Esophagus muscularis mucosa (tissue), 4 donors: Measurements from ENCODE around the gene JKAMP. TPM values are rescaled to one million over a fixed set of nuclear protein-coding genes. Genes with fewer than 3 reads are reported as not detected.
A peak's percentile ranks its signal among the peaks of the same experiment; 100 is the strongest.

ENCODE experiments used
- DNase-seq: peaks from one replicate; pipeline ENCODE4 v3.0.0-alpha.2; 2017; ENCODE audit errors: extremely low spot score
- H3K27ac ChIP-seq, 4 donors: fragments of 200-600 bp; sonication (generic); replicated peaks in 1 of 4; 1 replicate in 3 of 4; 2 replicates in 1 of 4; pipeline ENCODE4 v1.5.1; 2016 to 2019; ENCODE audit warnings: mild to moderate bottlenecking in 1 of 4
- H3K27me3 ChIP-seq, 4 donors: fragments of 200-600 bp; sonication (generic); one replicate each; pipeline versions ENCODE4 v1.5.1 to v1.6.0; 2016 to 2019
- H3K36me3 ChIP-seq, 4 donors: fragments of 200-600 bp; sonication (generic); one replicate each; pipeline ENCODE4 v1.5.1; 2016 to 2019
- H3K4me1 ChIP-seq, 4 donors: fragments of 200-600 bp; sonication (generic); one replicate each; pipeline ENCODE4 v1.5.1; 2016 to 2019
- H3K4me3 ChIP-seq, 4 donors: fragments of 200-600 bp; sonication (generic); 1 replicate in 2 of 4; 2 replicates in 2 of 4; pipeline ENCODE4 v1.5.1; 2016 to 2019; ENCODE audit warnings: mild to moderate bottlenecking in 4 of 4, moderate library complexity in 1 of 4
- H3K9me3 ChIP-seq, 4 donors: fragments of 200-600 bp; sonication (generic); 1 replicate in 3 of 4; 2 replicates in 1 of 4; pipeline ENCODE4 v1.5.1; 2016 to 2019
- EP300 ChIP-seq: sonication (generic); formaldehyde crosslinking; IDR thresholded peaks from one replicate; pipeline ENCODE4 v1.6.1; 2017; ENCODE audit warnings: antibody characterized with exemption
- POLR2A ChIP-seq: fragments of 450-650 bp; IDR thresholded peaks from one replicate; pipeline ENCODE4 v1.6.1; 2017; ENCODE audit warnings: antibody characterized with exemption, moderate library complexity, mild to moderate bottlenecking, low read depth
- POLR2AphosphoS5 ChIP-seq, 2 donors: sonication (generic); formaldehyde crosslinking; IDR thresholded peaks; one replicate each; pipeline ENCODE4 v1.6.1; 2017; ENCODE audit warnings: antibody characterized with exemption in 2 of 2
- WGBS: methylation state at CpG from one replicate; pipeline ENCODE4 v1.1.5; 2018; 5-methylcytosine and 5-hydroxymethylcytosine counted together
- intact Hi-C: fragments of 100-400 bp; cut with DNase I; formaldehyde crosslinking; loops from one replicate; pipeline ENCODE4 v1.15.1; 2023
- total RNA-seq, 4 donors: library from RNA; depleted of rRNA; stranded (reverse); fragments of >200 nt; gene quantifications; one replicate each; pipeline versions ENCODE4 v1.1.0 to v1.2.1, GENCODE V29; 2016
- TF ChIP-seq, protein P1 (sequence below), 3 experiments: fragments of 200-600 bp in 2 of 3; fragments of 450-650 bp in 1 of 3; sonication (generic) in 2 of 3; IDR thresholded peaks; one replicate each; pipeline ENCODE4 v1.5.1; 2017 to 2019; ENCODE audit warnings: antibody characterized with exemption in 3 of 3, mild to moderate bottlenecking in 2 of 3, moderate library complexity in 1 of 3

Gene JKAMP
- total RNA-seq, 4 donors from 2014 or later, result 23.3 to 27.8 (median 26.3) TPM

DNA sequence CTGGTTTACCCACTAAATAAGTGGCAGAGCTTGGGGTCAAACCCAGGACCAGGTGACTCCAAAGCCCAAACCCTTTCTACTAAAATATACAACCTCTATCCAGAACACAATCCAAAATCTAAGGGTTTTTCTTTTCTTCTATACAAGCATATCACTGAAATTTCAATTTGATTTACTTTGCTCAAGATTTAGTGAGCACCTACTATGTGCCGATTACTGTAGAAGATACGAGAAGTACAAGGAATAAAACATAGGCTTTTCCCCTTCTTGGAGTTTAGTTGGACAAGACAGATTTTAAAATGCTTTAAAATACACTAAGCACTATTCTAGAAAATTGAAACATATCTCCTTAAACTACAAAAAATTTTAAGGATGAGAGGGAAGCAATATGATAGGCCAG is 2.9 kb upstream of the JKAMP start:
- no peaks in the 10 kb centered on the region for H3K9me3 ChIP-seq
- peak overlapping the region; percentile 90 to 97 (median 93) for H3K27ac ChIP-seq
- peaks cover 0 to 11% (median 9%) of the 10 kb centered on the region in 4 donors for H3K36me3 ChIP-seq
- H3K4me1 ChIP-seq, result peaks cover 35 to 75% (median 58%) of the 10 kb centered on the region in 4 donors
- no peak for DNase-seq
- 92% methylated on average over 2 of the region's 2 CpGs for WGBS
- intact Hi-C loops, result loop anchor here (5.0 kb wide), 1 partner anchor 1184 kb away; the partner anchor contains the start of gene ARID4A
- no peak for TF ChIP-seq POLR2AphosphoS5 (IDR thresholded peaks at IDR 0.05)
- TF ChIP-seq, protein P1, sequence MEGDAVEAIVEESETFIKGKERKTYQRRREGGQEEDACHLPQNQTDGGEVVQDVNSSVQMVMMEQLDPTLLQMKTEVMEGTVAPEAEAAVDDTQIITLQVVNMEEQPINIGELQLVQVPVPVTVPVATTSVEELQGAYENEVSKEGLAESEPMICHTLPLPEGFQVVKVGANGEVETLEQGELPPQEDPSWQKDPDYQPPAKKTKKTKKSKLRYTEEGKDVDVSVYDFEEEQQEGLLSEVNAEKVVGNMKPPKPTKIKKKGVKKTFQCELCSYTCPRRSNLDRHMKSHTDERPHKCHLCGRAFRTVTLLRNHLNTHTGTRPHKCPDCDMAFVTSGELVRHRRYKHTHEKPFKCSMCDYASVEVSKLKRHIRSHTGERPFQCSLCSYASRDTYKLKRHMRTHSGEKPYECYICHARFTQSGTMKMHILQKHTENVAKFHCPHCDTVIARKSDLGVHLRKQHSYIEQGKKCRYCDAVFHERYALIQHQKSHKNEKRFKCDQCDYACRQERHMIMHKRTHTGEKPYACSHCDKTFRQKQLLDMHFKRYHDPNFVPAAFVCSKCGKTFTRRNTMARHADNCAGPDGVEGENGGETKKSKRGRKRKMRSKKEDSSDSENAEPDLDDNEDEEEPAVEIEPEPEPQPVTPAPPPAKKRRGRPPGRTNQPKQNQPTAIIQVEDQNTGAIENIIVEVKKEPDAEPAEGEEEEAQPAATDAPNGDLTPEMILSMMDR (IDR thresholded peaks at IDR 0.05), result no peak
- TF ChIP-seq EP300, result no peak
- no peak for TF ChIP-seq POLR2A
- no peaks in the 10 kb centered on the region for H3K27me3 ChIP-seq
- no peak overlapping the region for H3K4me3 ChIP-seq

DNA sequence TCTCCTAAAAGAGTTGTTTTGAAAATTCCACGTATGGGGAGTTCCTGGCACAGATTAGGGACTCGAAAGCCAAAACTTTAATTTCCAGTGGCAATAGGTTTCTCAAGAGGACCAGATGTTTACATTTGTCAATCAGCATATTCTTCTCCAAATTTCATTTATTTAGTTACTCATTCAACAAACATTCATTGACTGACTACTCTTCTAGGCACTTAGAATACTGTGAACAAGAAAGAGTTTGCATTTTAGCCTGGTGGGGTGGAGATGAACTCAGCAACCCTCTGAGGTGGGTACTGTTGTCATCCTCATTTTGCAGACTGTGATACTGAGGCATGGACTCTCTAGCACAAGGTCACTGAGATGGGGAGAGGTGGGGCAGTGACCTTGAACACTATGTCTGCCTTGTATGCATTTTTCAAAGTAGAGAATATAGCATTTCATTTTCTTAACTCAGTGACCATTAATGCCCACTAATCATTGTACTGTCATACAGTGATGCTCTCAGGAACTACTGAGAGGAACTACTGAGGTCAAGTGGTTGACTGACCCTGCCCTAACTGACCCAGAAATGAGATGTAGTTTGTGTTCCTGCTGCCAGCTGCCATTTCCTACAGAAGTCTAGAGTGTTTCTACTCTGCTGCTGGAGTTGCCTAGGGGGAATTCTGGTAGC is 2.3 kb upstream of the JKAMP start:
- 49% methylated on average over 2 of the region's 2 CpGs for WGBS

DNA sequence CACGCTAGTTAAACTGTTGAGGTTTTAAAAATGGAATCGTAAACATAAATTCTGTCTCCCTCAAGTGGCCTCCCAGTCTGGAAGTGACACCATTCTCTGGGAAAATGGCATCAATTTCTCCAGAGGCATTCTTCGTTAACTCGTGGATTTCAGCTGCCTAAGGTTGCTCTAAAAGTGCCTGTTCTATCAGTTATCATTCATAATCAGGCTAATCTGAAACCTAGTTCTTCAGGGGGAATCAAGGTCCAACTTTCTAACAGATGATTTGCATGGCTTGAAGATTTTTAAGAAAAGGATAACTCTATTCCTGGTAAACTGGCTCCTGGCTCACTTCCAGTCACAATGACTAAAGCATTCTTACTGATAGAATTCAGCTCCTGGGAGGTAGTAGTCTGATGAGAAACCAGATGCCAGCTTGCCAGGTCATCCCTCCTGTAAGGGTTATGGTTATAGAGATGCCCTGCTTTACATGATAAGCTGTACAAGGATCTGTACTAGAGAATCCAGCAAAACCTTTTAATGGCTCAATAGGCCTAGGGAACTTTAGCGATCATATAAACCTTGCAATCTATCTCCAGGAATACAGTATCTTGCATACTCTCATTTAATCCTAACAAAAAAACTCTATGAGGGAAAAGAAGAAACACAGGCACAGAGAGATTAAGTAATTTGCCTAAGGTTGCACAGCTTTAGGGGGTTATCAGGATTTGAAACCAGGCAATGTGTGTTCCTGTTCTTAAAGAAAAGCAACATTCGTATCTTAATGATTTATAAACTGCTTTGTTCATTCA is 1.6 kb upstream of the JKAMP start:
- 31% methylated on average over 6 of the region's 6 CpGs for WGBS
- intact Hi-C loops, result loop anchor here (5.0 kb wide), 1 partner anchor 1185 kb away; the partner anchor contains the start of gene ARID4A
- peaks cover 0 to 13% (median 7%) of the 10 kb centered on the region in 4 donors for H3K36me3 ChIP-seq
- no peaks in the 10 kb centered on the region for H3K9me3 ChIP-seq
- no peak for TF ChIP-seq POLR2A
- TF ChIP-seq, protein P1 (IDR thresholded peaks at IDR 0.05), result no peak
- no peak for TF ChIP-seq EP300
- peak in 1 of 2 donors; percentile 35 for TF ChIP-seq POLR2AphosphoS5 (IDR thresholded peaks at IDR 0.05)
- H3K27me3 ChIP-seq, result no peaks in the 10 kb centered on the region
- peak overlapping the region; percentile 90 to 97 (median 93) for H3K27ac ChIP-seq
- DNase-seq, result no peak
- peak overlapping the region; percentile 72 to 83 (median 82) for H3K4me3 ChIP-seq
- peaks cover 38 to 78% (median 65%) of the 10 kb centered on the region in 4 donors for H3K4me1 ChIP-seq

More for the DNA sequence above, 2.3 kb upstream of the JKAMP start:
- intact Hi-C loops, result loop anchor here (5.0 kb wide), 1 partner anchor 1185 kb away; the partner anchor contains the start of gene ARID4A
- no peak for DNase-seq
- TF ChIP-seq POLR2A (no peak), POLR2AphosphoS5 (IDR thresholded peaks at IDR 0.05) (peak in 1 of 2 donors; percentile 37)
- Histone ChIP-seq H3K4me3 (peak overlapping the region; percentile 12 to 82 (median 77)), H3K36me3 (peaks cover 0 to 11% (median 7%) of the 10 kb centered on the region in 4 donors), H3K9me3 (no peaks in the 10 kb centered on the region), H3K27ac (peak overlapping the region; percentile 90 to 97 (median 93)), H3K4me1 (peaks cover 38 to 75% (median 62%) of the 10 kb centered on the region in 4 donors), H3K27me3 (no peaks in the 10 kb centered on the region)

DNA sequence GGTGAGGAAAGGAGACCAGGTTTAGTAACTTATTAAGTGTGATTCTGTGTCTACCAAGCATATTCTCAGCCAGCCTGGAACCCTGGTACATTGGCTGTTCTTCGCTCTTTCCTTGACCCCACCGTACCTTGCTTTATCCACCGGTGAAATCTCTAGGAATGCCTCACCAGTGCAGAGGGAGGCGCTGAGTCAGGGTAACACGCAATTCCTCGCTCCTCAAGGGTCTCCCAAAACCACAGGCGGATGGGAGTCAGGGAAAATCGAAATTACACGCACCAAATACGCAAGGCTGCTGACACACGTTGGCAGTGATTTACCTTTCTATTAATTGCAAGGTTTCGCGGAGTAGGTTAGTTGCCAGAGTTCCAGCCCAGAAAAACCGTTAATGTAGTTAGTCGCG is 954 bp upstream of the JKAMP start:
- H3K36me3 ChIP-seq, result peaks cover 0 to 17% (median 5%) of the 10 kb centered on the region in 4 donors
- intact Hi-C loops, result loop anchor here (5.0 kb wide), 1 partner anchor 1186 kb away; the partner anchor contains the start of gene ARID4A
- H3K4me1 ChIP-seq, result peaks cover 38 to 79% (median 65%) of the 10 kb centered on the region in 4 donors
- H3K4me3 ChIP-seq, result peak overlapping the region; percentile 72 to 83 (median 82)
- peak overlapping the region; percentile 90 to 97 (median 93) for H3K27ac ChIP-seq
- no peak for TF ChIP-seq EP300
- TF ChIP-seq, protein P1 (IDR thresholded peaks at IDR 0.05), result no peak
- no peaks in the 10 kb centered on the region for H3K27me3 ChIP-seq
- no peaks in the 10 kb centered on the region for H3K9me3 ChIP-seq
- WGBS, result 0% methylated on average over 16 of the region's 16 CpGs
- DNase-seq, result no peak
